ENCODE data around the gene MPV17L2. TPM values are rescaled to one million over a fixed set of nuclear protein-coding genes. Genes with fewer than 3 reads are reported as not detected.

The MPV17L2 gene
- total and polyA plus RNA-seq, 2 donors (not counting 3 experiments of a cell fraction or from before 2014, with no cell fraction given), result 13.8 to 27.6 TPM

DNA sequence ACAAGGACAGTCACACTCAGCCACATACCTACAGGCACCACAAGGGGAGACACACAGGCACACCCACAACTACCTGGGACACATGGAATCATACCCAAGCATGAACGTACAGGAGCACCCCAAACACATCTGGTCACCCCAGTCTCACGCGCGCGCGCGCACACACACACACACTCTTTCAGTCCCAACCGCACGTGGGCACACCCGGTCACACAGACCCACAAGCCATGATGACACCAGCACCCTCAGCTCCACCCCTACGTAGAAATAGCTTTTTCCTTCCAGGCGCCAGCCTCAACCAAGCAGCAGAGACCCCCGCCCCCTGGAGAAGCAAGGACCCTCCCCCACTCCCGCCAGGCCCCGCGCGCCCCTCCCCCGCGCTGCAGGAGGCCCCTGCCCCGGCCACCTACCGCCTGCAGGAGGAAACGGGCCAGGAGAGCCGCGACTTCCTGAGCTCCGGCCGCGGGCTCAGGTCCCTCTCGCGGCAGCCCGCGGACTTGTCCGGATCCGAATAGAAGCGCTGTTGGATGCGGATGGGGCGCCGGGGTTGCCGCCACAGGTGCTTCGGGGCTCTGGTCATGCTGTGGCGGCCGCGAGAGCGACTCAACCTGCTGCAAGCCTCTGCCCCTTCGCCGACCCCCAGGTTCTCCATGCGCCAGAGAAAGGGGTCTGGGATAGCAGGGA is 39.7 kb downstream of the MPV17L2 start:
- no peaks in the 10 kb centered on the region for H3K9me3 ChIP-seq (replicated peaks; ENCODE audit: control insufficient read depth, insufficient read depth, low read length)
- intact Hi-C loops (cut with micrococcal nuclease), result no loop called here
- H3K79me2 ChIP-seq (ENCODE audit: control insufficient read depth, insufficient read depth, low read length), result no peaks in the 10 kb centered on the region
- no peak for FAIRE-seq
- H3K36me3 ChIP-seq (ENCODE audit: control insufficient read depth in 2 of 2, extremely low read depth in 1 of 2, insufficient read depth in 2 of 2, low read length in 2 of 2), result no peaks in the 10 kb centered on the region
- no peak for TF ChIP-seq EZH2 (IDR thresholded peaks at IDR 0.05; ENCODE audit: borderline replicate concordance, low read depth, low read length, severe bottlenecking)
- no peak for TF ChIP-seq FOS (IDR thresholded peaks at IDR 0.05; ENCODE audit: borderline replicate concordance, insufficient read depth, low read length)
- TF ChIP-seq POLR2A (IDR thresholded peaks at IDR 0.05; ENCODE audit: low read depth, low read length), result no peak
- no peaks in the 10 kb centered on the region for H3K4me1 ChIP-seq (ENCODE audit: control insufficient read depth, extremely low read depth, insufficient read depth, low read length)
- no peaks in the 10 kb centered on the region for H4K20me1 ChIP-seq (replicated peaks; ENCODE audit: control insufficient read depth, extremely low read depth, insufficient read depth, low read length)
- peaks cover 0 to 6% of the 10 kb centered on the region in 2 experiments for H3K27me3 ChIP-seq (ENCODE audit: control insufficient read depth in 2 of 2, insufficient read depth in 2 of 2, low read length in 2 of 2)
- no peak overlapping the region for H3K4me2 ChIP-seq (ENCODE audit: insufficient read depth, low read length)
- DNase-seq (ENCODE audit: low read depth, low spot score), result no peak
- no peak overlapping the region for H3K9ac ChIP-seq (replicated peaks; ENCODE audit: extremely low read depth, insufficient read depth, low read length)
- no peak overlapping the region for H2AFZ ChIP-seq (ENCODE audit: low read depth, low read length)
- dilution Hi-C loops (cut with MboI; ENCODE audit: extremely low pct_ligation_motif_present, low sequenced_read_pairs), result no loop called here
- CTCF ChIA-PET, result interaction anchor here (0.6 to 2.7 kb wide), 13 partner anchors 8 to 153 kb away, joined by 3 to 20 read pairs (median 5); partner anchors contain the start of gene GDF15
- H3K27ac ChIP-seq (ENCODE audit: insufficient read depth, low read depth, low read length), result no peak overlapping the region
- H3K9me1 ChIP-seq (replicated peaks; ENCODE audit: control insufficient read depth, extremely low read depth, insufficient read depth, low read length), result no peaks in the 10 kb centered on the region
- H3K4me3 ChIP-seq (replicated peaks in 1 of 3; ENCODE audit: insufficient read depth in 1 of 3, low read depth in 1 of 3, low read length in 3 of 3), result no peak overlapping the region
- POLR2A ChIA-PET, result no interaction called here
- BruUV-seq (replicated peaks), result no TSS peak

DNA sequence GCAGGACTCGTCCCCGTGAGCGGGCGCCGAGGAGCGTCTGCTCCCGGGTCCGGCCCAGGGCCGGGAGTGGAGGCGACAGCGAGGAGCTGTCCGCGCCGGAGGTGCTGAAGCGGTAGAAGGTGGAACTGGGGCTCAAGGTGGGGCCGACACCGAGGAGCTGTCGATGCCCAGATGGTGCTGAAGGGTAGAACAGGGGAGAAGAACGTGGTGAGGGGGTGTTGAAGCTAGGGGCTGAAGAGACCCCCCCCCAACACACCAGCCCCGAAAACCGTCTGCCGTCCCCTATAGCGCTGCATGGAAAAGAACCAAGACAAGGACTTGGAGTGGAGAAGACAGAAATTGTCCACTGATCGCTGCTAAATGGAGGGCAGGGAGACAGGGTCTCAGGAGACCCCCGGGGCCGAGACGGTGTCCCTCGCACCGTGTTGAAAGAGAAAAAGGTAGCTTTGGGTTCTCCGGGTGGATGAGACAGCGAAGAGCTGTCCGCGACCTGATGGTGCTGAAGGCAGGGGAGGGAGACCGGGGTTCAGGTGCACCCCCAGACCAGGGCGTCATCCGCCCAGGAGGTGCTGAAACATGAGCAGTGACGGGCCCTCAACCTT is 40.3 kb downstream of the MPV17L2 start:
- no peak overlapping the region for H3K4me3 ChIP-seq (replicated peaks in 1 of 3; ENCODE audit: insufficient read depth in 1 of 3, low read depth in 1 of 3, low read length in 3 of 3)
- H3K4me1 ChIP-seq (ENCODE audit: control insufficient read depth, extremely low read depth, insufficient read depth, low read length), result no peaks in the 10 kb centered on the region
- no peaks in the 10 kb centered on the region for H3K36me3 ChIP-seq (ENCODE audit: control insufficient read depth in 2 of 2, extremely low read depth in 1 of 2, insufficient read depth in 2 of 2, low read length in 2 of 2)
- intact Hi-C loops (cut with micrococcal nuclease) (no loop called here), dilution Hi-C loops (cut with MboI; ENCODE audit: extremely low pct_ligation_motif_present, low sequenced_read_pairs) (no loop called here)
- TF ChIP-seq POLR2AphosphoS5 (IDR thresholded peaks at IDR 0.05; ENCODE audit: insufficient read depth, low read depth, low read length) (no peak), POLR2A (IDR thresholded peaks at IDR 0.05; ENCODE audit: low read depth, low read length) (no peak), GATA2 (IDR thresholded peaks at IDR 0.05; ENCODE audit: insufficient read depth, insufficient read length, low read depth, low read length) (no peak), JUN (IDR thresholded peaks at IDR 0.05; ENCODE audit: borderline replicate concordance, insufficient read depth, insufficient read length, low read depth) (no peak), EZH2 (IDR thresholded peaks at IDR 0.05; ENCODE audit: borderline replicate concordance, low read depth, low read length, severe bottlenecking) (no peak), FOS (IDR thresholded peaks at IDR 0.05; ENCODE audit: borderline replicate concordance, insufficient read depth, low read length) (no peak), MYC (IDR thresholded peaks at IDR 0.05; ENCODE audit: low read depth, low read length) (no peak)
- TF ChIP-seq, protein P1, sequence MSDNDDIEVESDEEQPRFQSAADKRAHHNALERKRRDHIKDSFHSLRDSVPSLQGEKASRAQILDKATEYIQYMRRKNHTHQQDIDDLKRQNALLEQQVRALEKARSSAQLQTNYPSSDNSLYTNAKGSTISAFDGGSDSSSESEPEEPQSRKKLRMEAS (IDR thresholded peaks at IDR 0.05; ENCODE audit: insufficient read depth, insufficient read length), result no peak
- TF ChIP-seq, protein P2, sequence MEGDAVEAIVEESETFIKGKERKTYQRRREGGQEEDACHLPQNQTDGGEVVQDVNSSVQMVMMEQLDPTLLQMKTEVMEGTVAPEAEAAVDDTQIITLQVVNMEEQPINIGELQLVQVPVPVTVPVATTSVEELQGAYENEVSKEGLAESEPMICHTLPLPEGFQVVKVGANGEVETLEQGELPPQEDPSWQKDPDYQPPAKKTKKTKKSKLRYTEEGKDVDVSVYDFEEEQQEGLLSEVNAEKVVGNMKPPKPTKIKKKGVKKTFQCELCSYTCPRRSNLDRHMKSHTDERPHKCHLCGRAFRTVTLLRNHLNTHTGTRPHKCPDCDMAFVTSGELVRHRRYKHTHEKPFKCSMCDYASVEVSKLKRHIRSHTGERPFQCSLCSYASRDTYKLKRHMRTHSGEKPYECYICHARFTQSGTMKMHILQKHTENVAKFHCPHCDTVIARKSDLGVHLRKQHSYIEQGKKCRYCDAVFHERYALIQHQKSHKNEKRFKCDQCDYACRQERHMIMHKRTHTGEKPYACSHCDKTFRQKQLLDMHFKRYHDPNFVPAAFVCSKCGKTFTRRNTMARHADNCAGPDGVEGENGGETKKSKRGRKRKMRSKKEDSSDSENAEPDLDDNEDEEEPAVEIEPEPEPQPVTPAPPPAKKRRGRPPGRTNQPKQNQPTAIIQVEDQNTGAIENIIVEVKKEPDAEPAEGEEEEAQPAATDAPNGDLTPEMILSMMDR (IDR thresholded peaks at IDR 0.05; ENCODE audit: extremely low read depth in 1 of 2, insufficient read depth in 1 of 2, low read depth in 1 of 2, low read length in 2 of 2), result no peak
- H2AFZ ChIP-seq (ENCODE audit: low read depth, low read length), result no peak overlapping the region
- H4K20me1 ChIP-seq (replicated peaks; ENCODE audit: control insufficient read depth, extremely low read depth, insufficient read depth, low read length), result no peaks in the 10 kb centered on the region
- POLR2A ChIA-PET, result no interaction called here
- H3K9me3 ChIP-seq (replicated peaks; ENCODE audit: control insufficient read depth, insufficient read depth, low read length), result no peaks in the 10 kb centered on the region
- H3K9me1 ChIP-seq (replicated peaks; ENCODE audit: control insufficient read depth, extremely low read depth, insufficient read depth, low read length), result no peaks in the 10 kb centered on the region
- no peak overlapping the region for H3K4me2 ChIP-seq (ENCODE audit: insufficient read depth, low read length)
- peak; percentile 24 for FAIRE-seq
- no peak overlapping the region for H3K9ac ChIP-seq (replicated peaks; ENCODE audit: extremely low read depth, insufficient read depth, low read length)
- H3K27me3 ChIP-seq (ENCODE audit: control insufficient read depth in 2 of 2, insufficient read depth in 2 of 2, low read length in 2 of 2), result peaks cover 0 to 6% of the 10 kb centered on the region in 2 experiments
- no peak overlapping the region for H3K27ac ChIP-seq (ENCODE audit: insufficient read depth, low read depth, low read length)
- peak; percentile 34 for DNase-seq (ENCODE audit: low read depth, low spot score)
- CTCF ChIA-PET, result interaction anchor here (0.6 to 2.7 kb wide), 13 partner anchors 9 to 152 kb away, joined by 3 to 20 read pairs (median 5); partner anchors contain the start of gene GDF15
- BruUV-seq (replicated peaks), result no TSS peak
- H3K79me2 ChIP-seq (ENCODE audit: control insufficient read depth, insufficient read depth, low read length), result no peaks in the 10 kb centered on the region
